ENCODE measurements around the gene HTR6.

DNA sequence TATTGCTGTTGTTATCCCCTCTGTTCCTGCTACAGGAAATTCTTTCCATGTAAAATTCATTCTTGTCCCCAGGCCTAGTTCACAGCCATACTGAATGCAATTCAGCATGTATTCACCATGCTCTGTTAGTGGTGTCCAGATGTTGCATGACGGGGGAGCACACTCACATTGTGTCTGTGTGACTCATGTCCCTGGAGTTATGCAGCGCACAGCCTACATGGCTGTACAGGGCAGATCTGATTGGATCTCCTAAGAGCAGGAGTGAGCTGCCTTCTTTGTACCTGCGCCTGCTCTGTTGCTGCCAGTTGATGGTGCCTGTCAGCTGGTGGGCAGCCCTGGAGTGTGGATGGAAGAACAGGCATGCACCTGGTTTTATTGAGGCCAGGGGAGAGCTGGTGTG is 17.6 kb downstream of the HTR6 start:
- TF ChIP-seq, protein P1, sequence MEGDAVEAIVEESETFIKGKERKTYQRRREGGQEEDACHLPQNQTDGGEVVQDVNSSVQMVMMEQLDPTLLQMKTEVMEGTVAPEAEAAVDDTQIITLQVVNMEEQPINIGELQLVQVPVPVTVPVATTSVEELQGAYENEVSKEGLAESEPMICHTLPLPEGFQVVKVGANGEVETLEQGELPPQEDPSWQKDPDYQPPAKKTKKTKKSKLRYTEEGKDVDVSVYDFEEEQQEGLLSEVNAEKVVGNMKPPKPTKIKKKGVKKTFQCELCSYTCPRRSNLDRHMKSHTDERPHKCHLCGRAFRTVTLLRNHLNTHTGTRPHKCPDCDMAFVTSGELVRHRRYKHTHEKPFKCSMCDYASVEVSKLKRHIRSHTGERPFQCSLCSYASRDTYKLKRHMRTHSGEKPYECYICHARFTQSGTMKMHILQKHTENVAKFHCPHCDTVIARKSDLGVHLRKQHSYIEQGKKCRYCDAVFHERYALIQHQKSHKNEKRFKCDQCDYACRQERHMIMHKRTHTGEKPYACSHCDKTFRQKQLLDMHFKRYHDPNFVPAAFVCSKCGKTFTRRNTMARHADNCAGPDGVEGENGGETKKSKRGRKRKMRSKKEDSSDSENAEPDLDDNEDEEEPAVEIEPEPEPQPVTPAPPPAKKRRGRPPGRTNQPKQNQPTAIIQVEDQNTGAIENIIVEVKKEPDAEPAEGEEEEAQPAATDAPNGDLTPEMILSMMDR (IDR thresholded peaks at IDR 0.05 in 2 of 3, conservative IDR thresholded peaks at IDR 0.05 in 1 of 3; ENCODE audit: borderline replicate concordance in 1 of 3, insufficient read depth in 1 of 3, low read depth in 2 of 3, low read length in 2 of 3): no peak
- TF ChIP-seq, protein P2, sequence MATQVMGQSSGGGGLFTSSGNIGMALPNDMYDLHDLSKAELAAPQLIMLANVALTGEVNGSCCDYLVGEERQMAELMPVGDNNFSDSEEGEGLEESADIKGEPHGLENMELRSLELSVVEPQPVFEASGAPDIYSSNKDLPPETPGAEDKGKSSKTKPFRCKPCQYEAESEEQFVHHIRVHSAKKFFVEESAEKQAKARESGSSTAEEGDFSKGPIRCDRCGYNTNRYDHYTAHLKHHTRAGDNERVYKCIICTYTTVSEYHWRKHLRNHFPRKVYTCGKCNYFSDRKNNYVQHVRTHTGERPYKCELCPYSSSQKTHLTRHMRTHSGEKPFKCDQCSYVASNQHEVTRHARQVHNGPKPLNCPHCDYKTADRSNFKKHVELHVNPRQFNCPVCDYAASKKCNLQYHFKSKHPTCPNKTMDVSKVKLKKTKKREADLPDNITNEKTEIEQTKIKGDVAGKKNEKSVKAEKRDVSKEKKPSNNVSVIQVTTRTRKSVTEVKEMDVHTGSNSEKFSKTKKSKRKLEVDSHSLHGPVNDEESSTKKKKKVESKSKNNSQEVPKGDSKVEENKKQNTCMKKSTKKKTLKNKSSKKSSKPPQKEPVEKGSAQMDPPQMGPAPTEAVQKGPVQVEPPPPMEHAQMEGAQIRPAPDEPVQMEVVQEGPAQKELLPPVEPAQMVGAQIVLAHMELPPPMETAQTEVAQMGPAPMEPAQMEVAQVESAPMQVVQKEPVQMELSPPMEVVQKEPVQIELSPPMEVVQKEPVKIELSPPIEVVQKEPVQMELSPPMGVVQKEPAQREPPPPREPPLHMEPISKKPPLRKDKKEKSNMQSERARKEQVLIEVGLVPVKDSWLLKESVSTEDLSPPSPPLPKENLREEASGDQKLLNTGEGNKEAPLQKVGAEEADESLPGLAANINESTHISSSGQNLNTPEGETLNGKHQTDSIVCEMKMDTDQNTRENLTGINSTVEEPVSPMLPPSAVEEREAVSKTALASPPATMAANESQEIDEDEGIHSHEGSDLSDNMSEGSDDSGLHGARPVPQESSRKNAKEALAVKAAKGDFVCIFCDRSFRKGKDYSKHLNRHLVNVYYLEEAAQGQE (IDR thresholded peaks at IDR 0.05; ENCODE audit: low read depth): no peak
- TF ChIP-seq POLR2A (IDR thresholded peaks at IDR 0.05; ENCODE audit: borderline replicate concordance, extremely low read depth, insufficient read depth, insufficient read length) (no peak), POLR2AphosphoS5 (IDR thresholded peaks at IDR 0.05; ENCODE audit: low read depth, low read length) (no peak), EZH2 (IDR thresholded peaks at IDR 0.05) (no peak), CEBPB (IDR thresholded peaks at IDR 0.05; ENCODE audit: low read depth) (no peak), CBX3 (IDR thresholded peaks at IDR 0.05; ENCODE audit: low read depth) (no peak), SP1 (IDR thresholded peaks at IDR 0.05; ENCODE audit: low read depth) (no peak), ELF1 (IDR thresholded peaks at IDR 0.05; ENCODE audit: borderline replicate concordance, low read depth) (no peak), FOSL1 (IDR thresholded peaks at IDR 0.05; ENCODE audit: low read depth) (no peak), EZH2phosphoT487 (IDR thresholded peaks at IDR 0.05; ENCODE audit: borderline replicate concordance) (no peak)
